ENCODE results near the gene SLC35F1.

SLC35F1 gene

DNA sequence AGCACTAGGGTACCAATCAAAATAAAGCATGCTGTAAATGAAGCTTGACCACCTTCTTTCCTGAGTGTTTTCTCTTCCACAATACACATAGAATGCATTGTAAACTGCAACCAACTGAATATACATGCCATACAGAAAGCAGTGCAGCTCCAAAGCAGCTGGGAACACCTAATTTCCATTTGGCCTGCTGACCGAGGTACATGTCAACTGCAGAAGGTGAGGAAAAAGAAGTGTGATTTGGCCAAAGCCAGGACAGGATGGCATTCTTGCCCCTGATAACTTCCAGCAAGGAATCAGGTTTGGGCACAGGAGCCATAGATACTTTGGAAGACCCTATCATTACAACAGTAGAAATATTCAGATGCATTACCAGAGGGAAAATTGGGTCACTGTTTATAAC lies 258.4 kb downstream of the SLC35F1 start:
- Histone ChIP-seq H3K27me3 (ENCODE audit: control insufficient read depth, insufficient read depth, low read length) (no peaks in the 10 kb centered on the region), H3K36me3 (ENCODE audit: control insufficient read depth, insufficient read depth, low read length) (no peaks in the 10 kb centered on the region), H3K4me1 (no peaks in the 10 kb centered on the region), H3K79me2 (no peaks in the 10 kb centered on the region), H2AFZ (no peak overlapping the region), H3K4me2 (ENCODE audit: low read length) (no peak overlapping the region), H3K9me3 (ENCODE audit: control insufficient read depth, low read length) (no peaks in the 10 kb centered on the region), H3K4me3 (ENCODE audit: low read depth, low read length) (no peak overlapping the region), H3K9ac (no peak overlapping the region), H3K27ac (no peak overlapping the region)
- TF ChIP-seq, protein P1, sequence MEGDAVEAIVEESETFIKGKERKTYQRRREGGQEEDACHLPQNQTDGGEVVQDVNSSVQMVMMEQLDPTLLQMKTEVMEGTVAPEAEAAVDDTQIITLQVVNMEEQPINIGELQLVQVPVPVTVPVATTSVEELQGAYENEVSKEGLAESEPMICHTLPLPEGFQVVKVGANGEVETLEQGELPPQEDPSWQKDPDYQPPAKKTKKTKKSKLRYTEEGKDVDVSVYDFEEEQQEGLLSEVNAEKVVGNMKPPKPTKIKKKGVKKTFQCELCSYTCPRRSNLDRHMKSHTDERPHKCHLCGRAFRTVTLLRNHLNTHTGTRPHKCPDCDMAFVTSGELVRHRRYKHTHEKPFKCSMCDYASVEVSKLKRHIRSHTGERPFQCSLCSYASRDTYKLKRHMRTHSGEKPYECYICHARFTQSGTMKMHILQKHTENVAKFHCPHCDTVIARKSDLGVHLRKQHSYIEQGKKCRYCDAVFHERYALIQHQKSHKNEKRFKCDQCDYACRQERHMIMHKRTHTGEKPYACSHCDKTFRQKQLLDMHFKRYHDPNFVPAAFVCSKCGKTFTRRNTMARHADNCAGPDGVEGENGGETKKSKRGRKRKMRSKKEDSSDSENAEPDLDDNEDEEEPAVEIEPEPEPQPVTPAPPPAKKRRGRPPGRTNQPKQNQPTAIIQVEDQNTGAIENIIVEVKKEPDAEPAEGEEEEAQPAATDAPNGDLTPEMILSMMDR (IDR thresholded peaks at IDR 0.05), result no peak

DNA sequence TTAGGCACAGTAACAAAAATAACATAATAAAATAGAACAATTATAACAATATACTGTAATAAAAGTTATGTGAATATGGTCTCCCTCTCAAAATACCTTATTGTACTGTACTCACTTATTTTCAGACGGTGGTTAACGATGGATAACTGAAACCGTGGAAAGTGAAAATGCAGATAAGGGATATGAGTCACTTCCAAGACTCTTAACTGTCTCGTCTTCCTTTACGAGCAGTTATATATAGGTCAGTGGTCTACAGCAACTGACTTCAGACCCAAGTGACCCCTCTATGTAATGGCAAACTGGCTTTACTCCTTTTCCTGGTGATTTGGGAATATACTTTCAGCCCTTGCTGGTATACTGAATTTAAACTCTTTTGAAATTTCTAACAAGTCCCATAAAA lies 261.4 kb downstream of the SLC35F1 start:
- no peak overlapping the region for H3K27ac ChIP-seq
- H3K27me3 ChIP-seq (ENCODE audit: control insufficient read depth, insufficient read depth, low read length), result no peaks in the 10 kb centered on the region
- H3K9ac ChIP-seq, result no peak overlapping the region
- TF ChIP-seq, protein P1 (IDR thresholded peaks at IDR 0.05), result no peak
- H3K36me3 ChIP-seq (ENCODE audit: control insufficient read depth, insufficient read depth, low read length), result no peaks in the 10 kb centered on the region
- H3K4me3 ChIP-seq (ENCODE audit: low read depth, low read length), result no peak overlapping the region
- H3K9me3 ChIP-seq (ENCODE audit: control insufficient read depth, low read length), result no peaks in the 10 kb centered on the region
- no peak overlapping the region for H2AFZ ChIP-seq
- H3K79me2 ChIP-seq, result no peaks in the 10 kb centered on the region
- no peak overlapping the region for H3K4me2 ChIP-seq (ENCODE audit: low read length)
- H3K4me1 ChIP-seq, result no peaks in the 10 kb centered on the region

DNA sequence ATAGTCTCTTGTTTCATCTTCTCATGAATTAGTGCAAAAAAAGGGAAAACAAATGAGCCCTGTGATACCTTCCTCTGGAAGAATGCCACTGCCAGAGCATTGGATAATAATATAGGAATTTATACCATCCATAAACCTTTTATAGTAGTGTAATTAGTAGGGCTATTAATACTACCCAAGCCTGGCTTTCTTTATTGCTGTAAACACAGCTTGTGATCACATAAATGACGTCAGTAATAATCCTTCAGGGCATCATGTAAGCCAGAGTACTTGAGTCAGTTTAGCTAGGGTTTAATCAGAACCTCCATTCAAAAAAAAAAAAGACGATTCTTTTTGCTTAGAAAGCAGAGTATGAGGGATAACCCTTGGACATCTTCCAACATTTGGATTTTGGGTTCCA lies 264.8 kb downstream of the SLC35F1 start:
- H3K4me1 ChIP-seq, result no peaks in the 10 kb centered on the region
- H3K79me2 ChIP-seq, result no peaks in the 10 kb centered on the region
- H3K9ac ChIP-seq, result no peak overlapping the region
- H3K4me3 ChIP-seq (ENCODE audit: low read depth, low read length), result no peak overlapping the region
- H3K9me3 ChIP-seq (ENCODE audit: control insufficient read depth, low read length), result no peaks in the 10 kb centered on the region
- no peak overlapping the region for H2AFZ ChIP-seq
- no peak overlapping the region for H3K4me2 ChIP-seq (ENCODE audit: low read length)
- no peaks in the 10 kb centered on the region for H3K36me3 ChIP-seq (ENCODE audit: control insufficient read depth, insufficient read depth, low read length)
- TF ChIP-seq, protein P1 (IDR thresholded peaks at IDR 0.05), result no peak
- no peak overlapping the region for H3K27ac ChIP-seq
- H3K27me3 ChIP-seq (ENCODE audit: control insufficient read depth, insufficient read depth, low read length), result no peaks in the 10 kb centered on the region

GRCh38 chr6:118174071-118174470 lies 267.0 kb downstream of the SLC35F1 start:
- Histone ChIP-seq H3K27ac (no peak overlapping the region), H3K9ac (no peak overlapping the region), H2AFZ (no peak overlapping the region), H3K4me2 (ENCODE audit: low read length) (no peak overlapping the region), H3K9me3 (ENCODE audit: control insufficient read depth, low read length) (no peaks in the 10 kb centered on the region), H3K4me3 (ENCODE audit: low read depth, low read length) (no peak overlapping the region), H3K4me1 (no peaks in the 10 kb centered on the region), H3K79me2 (no peaks in the 10 kb centered on the region), H3K36me3 (ENCODE audit: control insufficient read depth, insufficient read depth, low read length) (no peaks in the 10 kb centered on the region), H3K27me3 (ENCODE audit: control insufficient read depth, insufficient read depth, low read length) (no peaks in the 10 kb centered on the region)
- TF ChIP-seq, protein P1 (IDR thresholded peaks at IDR 0.05), result no peak

- Histone ChIP-seq H3K4me2 (ENCODE audit: low read length) (no peak overlapping the region), H3K27ac (no peak overlapping the region), H3K4me3 (ENCODE audit: low read depth, low read length) (no peak overlapping the region), H3K27me3 (ENCODE audit: control insufficient read depth, insufficient read depth, low read length) (no peaks in the 10 kb centered on the region), H3K4me1 (no peaks in the 10 kb centered on the region), H3K9ac (no peak overlapping the region), H3K36me3 (ENCODE audit: control insufficient read depth, insufficient read depth, low read length) (no peaks in the 10 kb centered on the region), H3K9me3 (ENCODE audit: control insufficient read depth, low read length) (no peaks in the 10 kb centered on the region), H3K79me2 (no peaks in the 10 kb centered on the region), H2AFZ (no peak overlapping the region)
- TF ChIP-seq, protein P1 (IDR thresholded peaks at IDR 0.05), result no peak
Measured at GRCh38 chr6:118177720-118178119, 270.7 kb downstream of the SLC35F1 start.
